HG03066 (cell line): Measurements from ENCODE around the gene STIM1.
"Not testable (repeated sequence)": the region's sequence is repeated elsewhere in the genome, so short reads cannot be mapped to it uniquely, and the experiment has no call there.

Experiments used
- ATAC-seq: cut with Tn5 transposase; IDR thresholded peaks from one replicate; pipeline ENCODE4 v1.9.1; 2021; ENCODE audit warnings: low read depth; ENCODE audit not compliant: unreplicated experiment

Gene STIM1

DNA sequence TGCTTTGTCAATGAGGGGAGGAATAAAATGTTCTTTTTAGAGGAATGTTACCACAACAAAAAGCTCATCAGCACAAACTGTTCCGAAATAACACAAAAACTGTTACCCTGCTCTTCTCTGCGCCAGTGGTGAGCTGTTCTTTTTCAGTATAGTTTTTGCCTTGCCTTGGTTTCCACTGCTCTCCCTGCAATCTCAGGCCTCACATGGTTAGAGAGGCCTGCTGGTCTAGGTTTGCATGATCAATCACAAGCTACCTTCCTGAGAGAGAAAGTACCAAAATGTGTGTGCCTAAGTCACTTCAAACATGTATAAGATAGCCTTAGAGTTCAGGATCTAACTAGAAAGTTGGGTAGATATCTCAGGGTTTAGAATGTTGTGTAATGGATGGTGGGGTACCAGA lies 114.6 kb downstream of the STIM1 start:
- no peak for ATAC-seq

DNA sequence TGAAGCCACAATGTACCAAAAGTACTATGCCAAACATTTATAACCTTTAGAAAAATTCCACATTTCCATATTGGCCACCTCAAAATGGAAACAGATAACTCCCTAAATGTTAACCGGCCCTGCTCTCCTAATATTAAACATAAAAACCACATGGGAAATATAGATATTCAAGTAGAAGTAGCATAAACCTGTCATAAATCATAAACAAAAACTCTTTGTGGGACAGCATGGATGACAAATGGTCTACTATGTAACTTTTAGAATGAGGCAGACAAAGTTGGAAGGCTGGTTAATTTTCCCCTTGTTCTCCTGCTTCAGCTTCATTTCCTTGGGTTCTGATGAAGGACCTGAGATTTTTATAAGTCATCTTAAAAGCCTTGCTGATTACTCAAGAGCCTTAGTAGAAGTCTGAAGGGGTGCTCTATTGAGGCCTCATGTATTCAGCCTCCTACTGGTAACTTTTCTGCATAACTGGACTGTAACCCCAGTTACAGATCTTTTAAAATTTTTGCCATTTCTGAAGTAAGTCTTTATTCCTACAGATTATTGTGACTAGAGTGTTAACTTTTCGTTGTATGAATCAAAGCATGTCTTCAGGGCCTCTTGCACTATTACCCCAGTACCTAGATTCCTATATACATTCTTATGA lies 116.4 kb downstream of the STIM1 start:
- no peak for ATAC-seq

DNA sequence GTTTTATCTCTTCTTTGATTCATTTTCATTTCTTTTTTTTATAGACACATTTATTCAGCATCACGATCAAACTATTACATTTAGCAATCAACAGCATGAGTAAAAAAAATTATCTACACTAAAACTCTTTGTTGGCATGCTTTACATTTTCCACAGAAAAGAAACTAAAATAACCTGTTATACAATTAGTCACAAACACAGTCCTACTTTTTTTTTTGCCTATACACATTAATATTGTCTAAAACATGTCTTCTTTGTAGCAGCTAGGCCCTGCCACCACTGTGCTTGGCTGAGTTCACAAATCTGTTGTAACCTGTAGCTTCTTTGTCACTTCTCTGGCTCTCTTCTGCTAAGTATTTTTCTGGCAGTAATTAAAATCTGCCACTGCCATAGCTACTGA lies 117.0 kb downstream of the STIM1 start:
- ATAC-seq: no peak

DNA sequence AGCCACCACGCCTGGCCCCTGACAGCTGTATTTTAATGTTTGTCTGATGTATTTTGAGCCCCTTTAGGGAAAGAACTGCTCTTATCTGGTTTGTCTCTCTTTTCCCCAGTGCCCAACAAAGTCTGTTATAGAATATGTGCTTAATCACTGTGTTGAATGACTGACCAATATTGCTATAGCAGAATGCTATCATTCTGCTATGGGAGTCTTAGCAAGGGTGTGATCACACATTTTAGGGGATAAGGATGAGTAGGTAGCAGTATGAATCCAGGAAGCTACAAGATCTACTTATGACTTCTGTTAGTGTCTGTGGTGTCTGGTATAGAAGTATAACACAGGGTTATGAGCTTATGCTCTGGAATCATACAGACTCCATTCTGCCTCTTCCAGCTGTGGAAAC lies 121.6 kb downstream of the STIM1 start:
- ATAC-seq: no peak

DNA sequence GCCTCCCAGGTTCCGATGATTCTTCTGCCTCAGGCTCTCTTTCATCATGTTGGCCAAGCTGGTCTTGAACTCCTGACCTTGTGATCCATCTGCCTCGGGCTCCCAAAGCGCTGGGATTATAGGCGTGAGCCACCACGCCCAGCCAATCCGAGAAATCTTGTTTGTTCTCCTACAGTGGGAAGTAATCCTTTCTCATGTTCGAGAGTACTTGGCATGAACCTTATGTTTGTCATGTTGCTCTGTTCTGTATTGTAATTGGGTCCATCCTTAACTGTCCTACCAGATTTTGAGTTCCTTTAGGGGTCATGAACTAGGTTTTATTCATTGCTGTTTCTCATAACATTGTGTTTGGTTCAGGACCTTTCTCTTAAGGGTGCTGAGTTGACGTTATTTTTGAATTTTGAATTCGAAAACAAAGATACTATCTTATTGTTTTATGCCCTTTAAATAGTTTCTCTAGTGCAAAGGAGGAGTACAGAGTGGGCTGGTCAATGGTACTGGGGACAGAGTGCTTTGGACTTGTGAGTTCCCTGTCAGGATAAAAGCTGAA lies 125.7 kb downstream of the STIM1 start:
- no peak for ATAC-seq

DNA sequence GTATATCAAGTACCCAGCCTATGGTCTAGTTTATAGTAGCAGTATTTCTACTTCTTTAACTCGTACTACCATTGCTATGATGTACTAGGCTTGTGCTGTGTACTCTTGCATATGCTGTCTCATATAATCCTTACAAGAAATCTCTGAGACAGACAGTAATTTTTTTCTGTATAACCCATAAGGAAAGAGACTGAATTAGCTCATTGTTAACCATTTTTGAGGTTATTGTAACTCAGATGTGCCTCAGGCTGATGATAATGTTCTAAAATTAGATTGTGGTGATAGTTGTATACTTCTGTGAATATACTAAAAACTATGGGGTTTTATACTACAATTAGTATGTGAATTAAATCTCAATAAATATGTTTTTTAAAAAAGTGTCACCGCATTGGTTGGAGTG lies 127.0 kb downstream of the STIM1 start:
- no peak for ATAC-seq

DNA sequence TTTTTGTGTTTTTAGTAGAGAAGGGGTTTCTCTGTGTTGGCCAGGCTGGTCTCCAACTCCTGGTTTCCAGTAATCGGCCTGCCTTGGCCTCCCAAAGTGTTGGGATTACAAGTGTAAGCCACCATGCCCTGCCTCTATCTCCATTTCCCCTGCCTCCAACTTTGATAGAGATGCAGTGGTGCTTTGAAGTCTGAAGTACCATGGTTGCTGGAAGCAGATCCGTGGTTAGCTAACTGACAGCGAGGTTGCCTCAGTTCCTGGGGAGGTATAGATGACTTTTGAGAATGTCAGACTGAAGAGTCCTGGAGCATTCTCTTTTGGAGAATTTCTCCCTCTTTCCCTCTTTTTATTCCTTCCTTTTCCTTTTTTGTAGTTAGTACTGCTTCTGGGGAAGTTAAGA lies 127.6 kb downstream of the STIM1 start:
- no peak for ATAC-seq

DNA sequence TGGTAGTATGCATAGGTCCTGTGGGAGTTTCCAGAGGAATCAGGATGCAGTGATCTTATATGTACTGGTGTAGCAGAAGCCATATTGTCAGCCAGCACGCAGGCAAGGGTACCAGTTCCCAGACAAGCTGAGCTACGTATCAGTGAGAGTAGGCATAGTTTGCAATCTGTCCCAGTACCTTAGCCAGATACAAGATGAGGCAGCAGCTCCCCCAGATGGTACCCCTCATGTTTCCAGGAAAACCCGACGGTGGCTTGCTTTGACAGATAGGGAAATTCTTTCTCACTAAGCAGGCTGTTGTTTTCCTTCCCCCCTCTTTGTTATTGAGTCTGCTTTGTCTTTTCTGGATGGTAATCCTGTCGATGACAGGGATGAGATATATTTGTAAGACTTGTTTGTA lies 129.4 kb downstream of the STIM1 start:
- ATAC-seq: no peak

DNA sequence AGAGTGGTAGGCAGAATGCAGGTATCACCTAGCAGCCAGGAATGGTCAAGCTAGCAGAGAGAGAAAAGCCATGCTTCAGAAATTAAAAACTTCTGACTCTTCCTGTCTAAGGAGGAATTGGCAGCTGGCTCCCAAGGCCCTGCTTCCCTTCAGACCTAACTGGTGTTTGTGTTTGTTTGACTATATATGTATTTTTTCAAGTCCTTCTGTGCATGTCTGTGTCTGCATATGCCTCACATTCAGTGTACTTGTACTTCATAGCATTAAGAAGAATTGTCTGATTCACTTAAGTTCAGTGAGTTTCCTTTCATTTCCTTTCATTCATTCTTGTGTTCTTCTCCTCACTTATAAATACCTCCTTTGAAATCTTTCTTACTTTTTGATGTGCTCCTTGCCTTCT lies 130.2 kb downstream of the STIM1 start:
- ATAC-seq: no peak

DNA sequence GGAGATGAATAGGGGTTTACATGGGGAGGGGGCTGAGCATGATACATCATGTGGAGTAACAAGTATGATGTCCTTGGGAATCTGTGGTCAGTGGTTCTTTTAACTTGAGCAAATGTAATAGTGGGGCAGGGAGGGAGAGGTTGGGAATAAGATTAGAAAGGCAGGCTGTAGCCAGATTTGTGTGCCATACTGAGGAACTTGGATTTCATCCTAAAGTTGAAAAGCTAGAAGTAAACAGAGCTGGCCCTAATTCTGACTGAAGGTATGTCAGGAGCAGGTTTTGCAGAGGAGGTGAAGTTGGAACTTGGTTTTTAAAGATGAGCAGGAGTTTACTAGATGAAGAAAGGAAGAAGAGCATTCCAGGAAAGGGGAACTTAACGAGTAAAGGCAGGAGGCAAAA lies 130.8 kb downstream of the STIM1 start:
- ATAC-seq: no peak

DNA sequence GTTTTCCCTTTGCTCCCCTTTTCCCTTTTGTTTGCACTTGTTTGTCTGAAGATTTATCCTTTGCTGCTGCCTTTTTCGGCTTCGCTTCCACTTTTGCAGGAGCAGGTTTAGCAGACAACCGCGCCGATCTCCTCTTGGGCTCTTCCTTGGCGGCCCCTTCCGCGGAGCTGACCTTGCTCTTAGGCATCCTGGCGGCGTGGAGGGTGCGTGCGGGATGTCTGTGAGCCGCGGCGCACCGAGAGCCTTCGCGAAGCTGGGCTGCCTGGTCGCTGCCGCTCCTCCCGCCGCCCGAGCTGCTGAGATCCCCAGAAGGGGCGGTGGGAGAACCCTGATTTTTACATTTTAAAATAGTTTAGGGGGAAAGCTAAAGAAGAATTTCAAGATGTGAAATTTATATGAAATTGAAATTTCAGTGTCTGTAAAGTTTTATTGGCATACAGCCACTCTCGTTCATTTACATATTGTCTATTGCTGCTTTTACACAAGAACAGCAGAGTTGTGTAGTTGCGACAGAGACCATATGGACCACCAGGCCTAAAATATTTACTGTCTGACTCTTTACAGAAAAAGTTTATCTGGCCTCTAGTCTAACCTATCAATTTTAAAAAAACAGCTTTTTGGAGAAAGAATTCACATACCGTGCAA lies 133.9 kb downstream of the STIM1 start:
- ATAC-seq: no peak

DNA sequence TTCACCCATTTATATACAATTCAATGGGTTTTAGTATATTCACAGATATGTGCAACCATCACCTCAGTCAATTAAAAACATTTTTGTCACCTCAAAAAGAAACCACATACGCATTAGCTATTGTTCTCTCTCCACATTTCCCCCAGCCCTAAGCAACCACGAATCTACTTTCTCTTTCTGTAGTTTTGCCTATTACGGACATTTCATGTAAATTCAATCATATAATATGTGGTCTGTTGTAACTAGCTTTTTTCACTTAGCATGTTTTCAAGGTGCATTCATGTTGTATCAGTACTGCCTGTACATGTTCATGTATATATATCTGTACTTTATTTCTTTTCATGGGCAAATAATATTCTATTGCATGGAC lies 134.4 kb downstream of the STIM1 start:
- ATAC-seq: no peak

DNA sequence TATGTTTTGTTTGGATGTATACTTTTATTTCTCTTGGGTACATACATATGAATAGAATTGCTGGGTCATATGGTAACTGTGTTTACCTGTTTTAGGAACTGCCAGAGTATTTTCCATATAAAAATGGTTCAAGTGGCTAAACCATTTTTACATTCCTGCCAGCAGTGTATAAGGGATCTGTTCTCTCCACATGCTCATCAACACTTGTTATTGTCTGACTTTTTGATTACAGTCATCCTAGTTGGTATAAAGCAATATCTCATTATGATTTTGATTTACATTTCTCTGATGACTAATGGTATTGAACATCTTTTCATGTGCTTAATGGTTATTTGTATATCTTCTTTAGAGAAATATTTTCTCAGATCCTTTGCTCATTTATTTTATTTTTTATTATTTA lies 134.9 kb downstream of the STIM1 start:
- no peak for ATAC-seq

DNA sequence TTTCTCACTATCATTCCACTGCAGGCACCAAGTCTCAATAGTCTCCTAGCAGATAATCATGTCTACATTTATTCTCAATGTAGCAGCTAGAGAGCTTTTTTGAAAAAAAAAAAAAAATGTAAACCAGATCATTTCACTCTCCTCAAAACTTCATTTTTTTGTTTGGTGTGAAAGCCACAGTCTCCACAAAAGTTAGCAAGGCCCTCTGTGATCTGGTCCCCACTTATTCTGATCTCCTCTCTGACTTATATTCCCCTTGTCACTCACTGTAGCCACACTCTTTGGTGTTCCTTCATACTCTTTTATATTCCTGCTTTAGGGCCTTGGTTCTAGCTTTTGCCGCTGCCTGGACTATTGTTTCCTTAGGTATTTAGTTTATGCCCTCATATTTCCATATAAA lies 137.5 kb downstream of the STIM1 start:
- ATAC-seq: no peak

DNA sequence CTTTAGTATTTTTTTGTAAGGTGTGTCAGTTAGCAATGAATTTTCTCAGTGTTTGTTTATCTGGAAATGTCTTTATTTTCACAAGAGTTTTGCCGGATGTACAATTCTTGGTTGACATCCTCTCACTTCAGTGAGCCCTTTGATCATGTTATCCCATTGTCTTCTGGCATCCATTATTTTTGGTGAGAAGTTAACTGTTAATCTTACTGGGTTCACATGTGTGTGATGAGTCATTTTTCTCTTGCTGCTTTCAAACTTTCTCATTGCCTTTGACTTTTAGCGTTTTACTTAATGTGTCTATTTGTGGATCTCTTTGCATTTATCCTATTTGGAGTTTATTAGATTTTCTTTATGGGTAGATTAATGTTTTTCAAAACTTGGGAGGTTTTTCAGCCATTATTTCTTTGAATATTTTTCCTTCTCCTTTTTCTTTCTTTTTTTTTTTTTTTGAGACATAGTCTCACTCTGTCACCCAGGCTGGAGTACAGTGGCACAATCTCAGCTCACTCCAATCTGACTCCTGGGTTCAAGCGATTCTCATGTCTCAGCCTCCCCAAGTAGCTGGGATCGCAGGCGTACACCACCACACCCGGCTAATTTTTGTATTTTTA lies 138.7 kb downstream of the STIM1 start:
- no peak for ATAC-seq

DNA sequence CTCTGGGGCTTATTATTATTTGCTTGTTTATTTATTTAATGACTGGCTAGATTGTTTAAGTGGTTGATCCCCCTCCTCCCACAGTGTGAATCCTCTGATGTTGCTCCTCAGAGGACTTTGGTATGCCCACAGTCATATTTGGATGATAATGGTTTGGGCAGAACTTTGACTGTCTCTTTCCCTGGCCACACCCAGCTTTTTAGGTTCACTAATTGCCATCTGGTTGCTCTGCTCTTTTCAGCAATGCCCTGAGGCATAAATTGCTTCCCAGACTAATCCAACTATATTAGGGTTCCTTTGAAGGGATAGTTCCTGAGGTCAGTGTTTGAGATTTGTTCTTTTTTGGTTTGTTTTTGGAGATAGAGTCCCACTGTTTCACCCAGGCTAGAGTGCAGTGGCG lies 139.8 kb downstream of the STIM1 start:
- no peak for ATAC-seq

DNA sequence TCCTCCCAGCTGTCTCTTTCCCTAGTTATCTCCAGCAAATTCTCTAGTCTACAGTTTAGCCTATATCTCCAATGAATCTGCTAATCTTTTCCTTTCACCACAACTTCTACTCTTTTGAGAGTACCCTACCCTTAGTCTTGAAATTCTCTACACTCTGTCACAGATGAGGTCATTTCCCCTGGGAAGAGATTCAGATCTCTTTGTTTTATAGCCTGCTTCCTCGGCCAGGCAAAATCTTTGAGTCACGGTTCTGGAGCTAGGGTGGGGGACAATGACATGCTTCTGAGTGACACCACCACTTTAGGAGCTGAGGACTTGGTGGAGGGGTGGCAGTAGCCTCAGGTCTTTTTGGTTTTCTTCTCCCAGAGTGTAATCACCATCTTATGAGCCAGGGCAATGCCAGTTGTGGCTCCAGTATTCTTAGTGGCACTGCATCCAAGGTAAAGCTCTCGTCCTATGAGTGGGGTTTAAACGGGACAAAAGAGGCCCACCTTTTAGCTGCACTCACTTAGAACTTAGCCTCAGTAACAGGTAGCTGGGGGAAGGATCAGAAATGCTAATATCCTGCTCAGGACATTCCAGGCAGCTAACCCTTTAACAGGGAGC lies 140.6 kb downstream of the STIM1 start:
- ATAC-seq: no peak

DNA sequence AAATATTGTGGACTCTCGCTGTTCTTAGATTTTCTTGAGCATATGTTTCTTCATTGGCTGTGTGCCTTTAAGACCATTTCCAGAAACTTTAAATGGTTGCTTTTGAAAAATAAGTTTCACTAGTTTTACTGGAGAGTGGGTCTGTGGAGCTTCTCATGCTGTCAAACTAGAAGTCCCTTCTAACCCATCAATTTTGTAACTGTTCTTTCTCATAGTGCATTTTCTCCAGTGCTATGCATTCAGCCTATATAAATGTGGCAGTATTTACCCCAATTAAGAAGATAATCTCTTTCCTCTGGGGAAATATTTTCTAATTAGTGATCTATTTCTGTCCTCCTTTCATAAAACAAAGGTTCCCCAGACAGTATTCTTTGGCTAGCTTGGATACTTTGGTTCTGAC lies 141.2 kb downstream of the STIM1 start:
- no peak for ATAC-seq

DNA sequence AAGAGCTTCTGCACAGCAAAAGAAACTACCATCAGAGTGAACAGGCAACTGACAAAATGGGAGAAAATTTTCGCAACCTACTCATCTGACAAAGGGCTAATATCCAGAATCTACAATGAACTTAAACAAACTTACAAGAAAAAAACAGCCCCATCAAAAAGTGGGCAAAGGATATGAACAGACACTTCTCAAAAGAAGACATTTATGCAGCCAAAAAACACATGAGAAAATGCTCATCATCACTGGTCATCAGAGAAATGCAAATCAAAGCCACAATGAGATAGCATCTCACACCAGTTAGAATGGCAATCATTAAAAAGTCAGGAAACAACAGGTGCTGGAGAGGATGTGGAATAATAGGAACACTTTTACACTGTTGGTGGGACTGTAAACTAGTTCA lies 149.3 kb downstream of the STIM1 start:
- not testable (repeated sequence) for ATAC-seq

DNA sequence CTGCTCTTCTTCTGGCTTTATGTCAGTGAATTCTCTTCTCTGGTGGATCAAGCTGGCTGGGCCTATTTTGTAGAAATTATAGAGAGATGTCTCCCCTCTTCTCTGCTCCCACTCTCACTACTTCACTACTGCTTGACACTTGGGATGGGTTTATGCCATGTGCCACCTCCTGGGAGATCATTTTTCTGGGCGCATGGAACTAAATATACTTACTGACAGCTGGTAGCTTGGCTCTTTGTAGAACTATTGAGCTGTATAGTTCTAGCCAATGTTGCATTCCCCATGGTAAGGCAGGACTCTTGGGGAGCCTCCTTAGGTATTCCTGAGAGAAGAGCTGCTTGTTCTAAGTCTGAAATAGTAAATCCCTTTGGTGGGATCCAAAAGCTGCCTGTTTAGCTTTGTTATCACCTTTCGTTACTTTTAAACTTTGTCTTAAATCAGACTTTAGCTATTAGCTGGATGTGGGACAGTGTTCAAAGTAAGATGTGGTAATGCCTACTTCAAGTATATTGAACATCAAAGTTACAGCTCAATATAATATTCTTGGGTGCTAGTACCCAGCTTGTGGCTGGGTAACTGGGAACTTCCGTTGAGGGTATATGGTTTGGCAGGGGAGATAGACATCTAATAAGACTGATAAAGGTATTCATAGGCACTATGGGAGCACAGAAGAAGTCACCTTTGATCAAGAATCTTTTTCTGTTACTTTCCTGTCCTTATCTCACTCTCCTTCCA lies 151.6 kb downstream of the STIM1 start:
- no peak for ATAC-seq

DNA sequence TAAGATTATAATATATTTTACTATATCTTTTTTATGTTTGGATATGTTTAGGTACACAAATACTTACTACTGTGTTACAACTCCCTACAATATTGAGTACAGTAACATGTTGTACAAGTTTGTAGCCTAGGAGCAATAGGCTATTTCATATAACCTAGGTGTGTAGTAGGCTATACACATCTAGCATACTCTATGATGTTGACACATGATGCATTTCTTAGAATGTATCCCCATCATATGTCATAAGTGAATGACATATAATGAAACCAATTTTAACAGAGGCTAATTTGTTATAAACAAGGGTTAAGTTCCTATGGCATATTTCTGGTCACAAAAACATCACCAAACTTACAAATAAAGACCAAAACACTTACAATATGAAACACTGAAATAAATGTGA lies 152.7 kb downstream of the STIM1 start:
- no peak for ATAC-seq
